HEK293 (cell line): ENCODE measurements around the gene DUSP12.

Source experiments
- MZF1 ChIP-seq: fragments of 450-650 bp; formaldehyde crosslinking; IDR thresholded peaks from 2 replicates; pipeline ENCODE4 v1.5.1; 2017; ENCODE audit warnings: missing biosample characterization, missing genetic modification characterization, borderline replicate concordance
- ZFP3 ChIP-seq: fragments of 450-650 bp; formaldehyde crosslinking; IDR thresholded peaks from 2 replicates; pipeline ENCODE4 v1.5.1; 2016; ENCODE audit warnings: low read depth, missing biosample characterization, missing genetic modification characterization
- ZNF302 ChIP-seq: fragments of 450-650 bp; formaldehyde crosslinking; IDR thresholded peaks from 2 replicates; pipeline ENCODE4 v1.5.1; 2016; ENCODE audit warnings: missing biosample characterization, missing genetic modification characterization, low read depth
- ZNF555 ChIP-seq: fragments of 450-650 bp; formaldehyde crosslinking; conservative IDR thresholded peaks from 2 replicates; pipeline ENCODE4 v1.5.1; 2017; ENCODE audit warnings: missing biosample characterization, mild to moderate bottlenecking, missing genetic modification characterization, inconsistent platforms
- ZNF560 ChIP-seq: fragments of 450-650 bp; formaldehyde crosslinking; IDR thresholded peaks from 2 replicates; pipeline ENCODE4 v1.5.1; 2017; ENCODE audit warnings: missing biosample characterization, missing genetic modification characterization, borderline replicate concordance
- ZNF645 ChIP-seq: fragments of 450-650 bp; formaldehyde crosslinking; IDR thresholded peaks from 2 replicates; pipeline ENCODE4; 2016; ENCODE audit warnings: missing biosample characterization, missing genetic modification characterization
- TF ChIP-seq, protein P1 (sequence below): fragments of 450-650 bp; formaldehyde crosslinking; IDR thresholded peaks from 2 replicates; pipeline ENCODE4 v1.5.1; 2016; ENCODE audit warnings: missing biosample characterization, missing genetic modification characterization

- TF ChIP-seq ZNF302 (tag by site-specific recombination) (no peak), ZNF555 (tag by site-specific recombination) (no peak), ZNF560 (tag by site-specific recombination) (no peak), ZNF645 (tag by site-specific recombination) (no peak), MZF1 (tag by site-specific recombination) (no peak), ZFP3 (no peak)
- TF ChIP-seq, protein P1, sequence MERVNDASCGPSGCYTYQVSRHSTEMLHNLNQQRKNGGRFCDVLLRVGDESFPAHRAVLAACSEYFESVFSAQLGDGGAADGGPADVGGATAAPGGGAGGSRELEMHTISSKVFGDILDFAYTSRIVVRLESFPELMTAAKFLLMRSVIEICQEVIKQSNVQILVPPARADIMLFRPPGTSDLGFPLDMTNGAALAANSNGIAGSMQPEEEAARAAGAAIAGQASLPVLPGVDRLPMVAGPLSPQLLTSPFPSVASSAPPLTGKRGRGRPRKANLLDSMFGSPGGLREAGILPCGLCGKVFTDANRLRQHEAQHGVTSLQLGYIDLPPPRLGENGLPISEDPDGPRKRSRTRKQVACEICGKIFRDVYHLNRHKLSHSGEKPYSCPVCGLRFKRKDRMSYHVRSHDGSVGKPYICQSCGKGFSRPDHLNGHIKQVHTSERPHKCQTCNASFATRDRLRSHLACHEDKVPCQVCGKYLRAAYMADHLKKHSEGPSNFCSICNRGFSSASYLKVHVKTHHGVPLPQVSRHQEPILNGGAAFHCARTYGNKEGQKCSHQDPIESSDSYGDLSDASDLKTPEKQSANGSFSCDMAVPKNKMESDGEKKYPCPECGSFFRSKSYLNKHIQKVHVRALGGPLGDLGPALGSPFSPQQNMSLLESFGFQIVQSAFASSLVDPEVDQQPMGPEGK (tag by site-specific recombination), result no peak
Observed at GRCh38 chr1:161801955-161802354, 52.4 kb downstream of the DUSP12 start.
